ENCODE measurements around the gene CIDEB.

GRCh38 chr14:24282736-24283135 is 25.0 kb downstream of the CIDEB start:
- TF ChIP-seq POLR2A (IDR thresholded peaks at IDR 0.05; ENCODE audit: low read depth, low read length) = no peak
- TF ChIP-seq POLR2AphosphoS5 (IDR thresholded peaks at IDR 0.05; ENCODE audit: low read depth, low read length) = no peak
- no peak for TF ChIP-seq TAF1 (IDR thresholded peaks at IDR 0.05; ENCODE audit: low read depth, low read length)
